ENCODE measurements around the gene SHANK2. TPM values are rescaled to one million over a fixed set of nuclear protein-coding genes. Genes with fewer than 3 reads are reported as not detected.

SHANK2 gene
- total RNA-seq, 1 donor from 2014 or later = 8.1 TPM

- H3K4me2 ChIP-seq = no peak overlapping the region
- DNase-seq (ENCODE audit: low spot score) = no peak
- H4K20me1 ChIP-seq (ENCODE audit: low read depth) = no peaks in the 10 kb centered on the region
- H3K4me1 ChIP-seq = peaks cover 2% of the 10 kb centered on the region
- H3F3A ChIP-seq (ENCODE audit: low read depth) = no peaks in the 10 kb centered on the region
- H3K9me3 ChIP-seq (ENCODE audit: low read depth) = peaks cover 3% of the 10 kb centered on the region
- H3K36me3 Mint-ChIP-seq = no peaks in the 10 kb centered on the region
- H3K4me1 Mint-ChIP-seq = peaks cover 2% of the 10 kb centered on the region
- TF ChIP-seq CTCF (IDR thresholded peaks at IDR 0.05) = no peak
- no peak for TF ChIP-seq EZH2phosphoT487 (IDR thresholded peaks at IDR 0.05)
- no peak for TF ChIP-seq EZH2 (IDR thresholded peaks at IDR 0.05)
- no peaks in the 10 kb centered on the region for H3K27me3 ChIP-seq
- no peak overlapping the region for H3K27ac Mint-ChIP-seq
- H2AFZ ChIP-seq (replicated peaks) = no peak overlapping the region
- no peak overlapping the region for H3K4me3 ChIP-seq
- no peak overlapping the region for H3K4me3 Mint-ChIP-seq
- no peaks in the 10 kb centered on the region for H3K36me3 ChIP-seq
- H3K79me2 ChIP-seq (ENCODE audit: low read depth) = no peaks in the 10 kb centered on the region
- H3K9me3 Mint-ChIP-seq = peaks cover 15% of the 10 kb centered on the region
- H3K27ac ChIP-seq = no peak overlapping the region
- no peak overlapping the region for H3K9ac ChIP-seq
- peaks cover 4% of the 10 kb centered on the region for H3K27me3 Mint-ChIP-seq (ENCODE audit: insufficient read depth, low read depth)
These were observed 31.2 kb downstream of the SHANK2 start for GRCh38 chr11:71221201-71221600.

GRCh38 chr11:71218789-71219499, 33.4 kb downstream of the SHANK2 start:
- Histone ChIP-seq H4K20me1 (ENCODE audit: low read depth) (no peaks in the 10 kb centered on the region), H3K27ac (no peak overlapping the region), H3K36me3 (no peaks in the 10 kb centered on the region), H3K4me2 (no peak overlapping the region), H3K79me2 (ENCODE audit: low read depth) (no peaks in the 10 kb centered on the region), H3F3A (ENCODE audit: low read depth) (no peaks in the 10 kb centered on the region), H3K9me3 (ENCODE audit: low read depth) (no peaks in the 10 kb centered on the region), H2AFZ (replicated peaks) (no peak overlapping the region), H3K4me1 (no peaks in the 10 kb centered on the region), H3K27me3 (no peaks in the 10 kb centered on the region), H3K9ac (no peak overlapping the region), H3K4me3 (no peak overlapping the region)
- Mint-ChIP-seq H3K4me1 (peaks cover 2% of the 10 kb centered on the region), H3K9me3 (peaks cover 14% of the 10 kb centered on the region), H3K4me3 (no peak overlapping the region), H3K36me3 (no peaks in the 10 kb centered on the region), H3K27me3 (ENCODE audit: insufficient read depth, low read depth) (peaks cover 4% of the 10 kb centered on the region), H3K27ac (no peak overlapping the region)
- TF ChIP-seq EZH2 (IDR thresholded peaks at IDR 0.05) (no peak), EZH2phosphoT487 (IDR thresholded peaks at IDR 0.05) (no peak), CTCF (IDR thresholded peaks at IDR 0.05) (no peak)
- no peak for DNase-seq (ENCODE audit: low spot score)

GRCh38 chr11:71215425-71215965, 36.9 kb downstream of the SHANK2 start:
- Mint-ChIP-seq H3K27ac (peak overlapping the region; percentile 81), H3K27me3 (ENCODE audit: insufficient read depth, low read depth) (peaks cover 4% of the 10 kb centered on the region), H3K4me1 (peaks cover under 1% of the 10 kb centered on the region), H3K36me3 (no peaks in the 10 kb centered on the region), H3K4me3 (no peak overlapping the region), H3K9me3 (peaks cover 9% of the 10 kb centered on the region)
- H4K20me1 ChIP-seq (ENCODE audit: low read depth) = no peaks in the 10 kb centered on the region
- H3K4me3 ChIP-seq = no peak overlapping the region
- no peaks in the 10 kb centered on the region for H3K79me2 ChIP-seq (ENCODE audit: low read depth)
- no peaks in the 10 kb centered on the region for H3K36me3 ChIP-seq
- TF ChIP-seq EZH2phosphoT487 (IDR thresholded peaks at IDR 0.05) = no peak
- TF ChIP-seq CTCF (IDR thresholded peaks at IDR 0.05) = no peak
- TF ChIP-seq EZH2 (IDR thresholded peaks at IDR 0.05) = no peak
- no peaks in the 10 kb centered on the region for H3F3A ChIP-seq (ENCODE audit: low read depth)
- no peak overlapping the region for H3K9ac ChIP-seq
- H3K9me3 ChIP-seq (ENCODE audit: low read depth) = no peaks in the 10 kb centered on the region
- H3K27ac ChIP-seq = no peak overlapping the region
- no peak overlapping the region for H3K4me2 ChIP-seq
- no peak overlapping the region for H2AFZ ChIP-seq (replicated peaks)
- no peaks in the 10 kb centered on the region for H3K27me3 ChIP-seq
- peaks cover 4% of the 10 kb centered on the region for H3K4me1 ChIP-seq
- no peak for DNase-seq (ENCODE audit: low spot score)
